Stimulated activated naive CD4-positive, alpha-beta T cell (primary cell): ENCODE data around the gene PELI1.
A peak's percentile ranks its signal among the peaks of the same experiment; 100 is the strongest.
"Not testable (repeated sequence)": the region's sequence is repeated elsewhere in the genome, so short reads cannot be mapped to it uniquely, and the experiment has no call there.

Experiments used
- DNase-seq, 6 experiments: peaks; one replicate each; lab custom pipeline; 2025; lab: John Stamatoyannopoulos, UW

PELI1 gene

GRCh38 chr2:64086347-64087082 is 57.7 kb downstream of the PELI1 start:
- DNase-seq = no peak

GRCh38 chr2:64085936-64086335 is 58.3 kb downstream of the PELI1 start:
- DNase-seq = no peak

GRCh38 chr2:64081046-64081445 is 63.2 kb downstream of the PELI1 start:
- no peak for DNase-seq

- DNase-seq = no peak
Observed at GRCh38 chr2:64080179-64080578, 64.0 kb downstream of the PELI1 start.

GRCh38 chr2:64079688-64080087 is 64.5 kb downstream of the PELI1 start:
- DNase-seq = not testable (repeated sequence)

- not testable (repeated sequence) for DNase-seq
Observed at GRCh38 chr2:64076828-64077227, 67.4 kb downstream of the PELI1 start.

GRCh38 chr2:64074616-64075015 is 69.6 kb downstream of the PELI1 start:
- DNase-seq = not testable (repeated sequence)

- DNase-seq = no peak
Observed at GRCh38 chr2:64067326-64067725, 76.9 kb downstream of the PELI1 start.

- no peak for DNase-seq
Observed at GRCh38 chr2:64065516-64065915, 78.7 kb downstream of the PELI1 start.

- no peak for DNase-seq
Observed at GRCh38 chr2:64063924-64064331, 80.3 kb downstream of the PELI1 start.

- DNase-seq = no peak
Observed at GRCh38 chr2:64063454-64063853, 80.8 kb downstream of the PELI1 start.

GRCh38 chr2:64062840-64063239 is 81.4 kb downstream of the PELI1 start:
- no peak for DNase-seq

- no peak for DNase-seq
Observed at GRCh38 chr2:64059270-64059669, 85.0 kb downstream of the PELI1 start.

- DNase-seq = no peak
Observed at GRCh38 chr2:64056021-64056420, 88.2 kb downstream of the PELI1 start.

- no peak for DNase-seq
Observed at GRCh38 chr2:64054161-64054915, 89.9 kb downstream of the PELI1 start.

GRCh38 chr2:64052463-64053241 is 91.6 kb downstream of the PELI1 start:
- DNase-seq = peak in 3 of 6 experiments; percentile 32 to 48 (median 45)

GRCh38 chr2:64049633-64050220 is 94.5 kb downstream of the PELI1 start:
- peak; percentile 39 to 83 (median 62) for DNase-seq

GRCh38 chr2:64045938-64046337 is 98.3 kb downstream of the PELI1 start:
- no peak for DNase-seq
